ENCODE data around the gene CHRDL1.

- TF ChIP-seq, protein P1, sequence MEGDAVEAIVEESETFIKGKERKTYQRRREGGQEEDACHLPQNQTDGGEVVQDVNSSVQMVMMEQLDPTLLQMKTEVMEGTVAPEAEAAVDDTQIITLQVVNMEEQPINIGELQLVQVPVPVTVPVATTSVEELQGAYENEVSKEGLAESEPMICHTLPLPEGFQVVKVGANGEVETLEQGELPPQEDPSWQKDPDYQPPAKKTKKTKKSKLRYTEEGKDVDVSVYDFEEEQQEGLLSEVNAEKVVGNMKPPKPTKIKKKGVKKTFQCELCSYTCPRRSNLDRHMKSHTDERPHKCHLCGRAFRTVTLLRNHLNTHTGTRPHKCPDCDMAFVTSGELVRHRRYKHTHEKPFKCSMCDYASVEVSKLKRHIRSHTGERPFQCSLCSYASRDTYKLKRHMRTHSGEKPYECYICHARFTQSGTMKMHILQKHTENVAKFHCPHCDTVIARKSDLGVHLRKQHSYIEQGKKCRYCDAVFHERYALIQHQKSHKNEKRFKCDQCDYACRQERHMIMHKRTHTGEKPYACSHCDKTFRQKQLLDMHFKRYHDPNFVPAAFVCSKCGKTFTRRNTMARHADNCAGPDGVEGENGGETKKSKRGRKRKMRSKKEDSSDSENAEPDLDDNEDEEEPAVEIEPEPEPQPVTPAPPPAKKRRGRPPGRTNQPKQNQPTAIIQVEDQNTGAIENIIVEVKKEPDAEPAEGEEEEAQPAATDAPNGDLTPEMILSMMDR (conservative IDR thresholded peaks at IDR 0.05; ENCODE audit: low read length), result no peak
- no peak for TF ChIP-seq EZH2phosphoT487 (IDR thresholded peaks at IDR 0.05; ENCODE audit: borderline replicate concordance)
These were observed 36.7 kb downstream of the CHRDL1 start for GRCh38 chrX:110758781-110759422.

Data from Loucy (cell line).